GM23338 (cell line): ENCODE results near the gene PANK4. TPM values are rescaled to one million over a fixed set of nuclear protein-coding genes. Genes with fewer than 3 reads are reported as not detected.
"Not testable (repeated sequence)": the region's sequence is repeated elsewhere in the genome, so short reads cannot be mapped to it uniquely, and the experiment has no call there.

ENCODE experiments used
- ATAC-seq: fragments of 200-7000 bp; cut with Tn5 transposase; 3 replicates; pipeline ENCODE4 v1.9.1; 2020
- DNase-seq: peaks from one replicate; pipeline ENCODE4 v3.0.0-alpha.2; 2015; ENCODE audit warnings: low spot score
- H2AFZ ChIP-seq: fragments of 200-600 bp; sonication (generic); 2 replicates; pipeline ENCODE4 v1.8.0; 2016; ENCODE audit warnings: antibody characterized with exemption, mild to moderate bottlenecking, moderate library complexity
- H3F3A ChIP-seq: fragments of 200-600 bp; sonication (generic); replicated peaks from 2 replicates; pipeline ENCODE4 v1.8.0; 2017; ENCODE audit warnings: antibody characterized with exemption, mixed run types, low read depth
- H3K27ac ChIP-seq: fragments of 200-600 bp; sonication (generic); 2 replicates; pipeline ENCODE4 v1.6.1; 2016; ENCODE audit warnings: low read depth
- H3K27me3 ChIP-seq: fragments of 200-600 bp; sonication (generic); 2 replicates; pipeline ENCODE4 v1.8.0; 2016; ENCODE audit warnings: mild to moderate bottlenecking, mixed run types, moderate library complexity; ENCODE audit not compliant: insufficient read depth
- H3K36me3 ChIP-seq: fragments of 200-600 bp; sonication (generic); 2 replicates; pipeline ENCODE4 v1.8.0; 2016; ENCODE audit warnings: mild to moderate bottlenecking; ENCODE audit not compliant: insufficient read depth
- H3K4me1 ChIP-seq: fragments of 200-600 bp; sonication (generic); 2 replicates; pipeline ENCODE4 v1.8.0; 2016; ENCODE audit warnings: mild to moderate bottlenecking, moderate library complexity; ENCODE audit not compliant: insufficient read depth
- H3K4me2 ChIP-seq: fragments of 200-600 bp; sonication (generic); 2 replicates; pipeline ENCODE4 v1.7.1; 2017; ENCODE audit warnings: mixed run types
- H3K4me3 ChIP-seq: fragments of 200-600 bp; sonication (generic); 2 replicates; pipeline ENCODE4 v1.6.1; 2016; ENCODE audit warnings: mixed run types
- H3K79me2 ChIP-seq: fragments of 200-600 bp; sonication (generic); replicated peaks from 2 replicates; pipeline ENCODE4 v1.8.0; 2017; ENCODE audit warnings: mild to moderate bottlenecking; ENCODE audit not compliant: insufficient read depth
- H3K9me2 ChIP-seq: fragments of 200-600 bp; sonication (generic); 2 replicates; pipeline ENCODE4 v1.8.0; 2017; ENCODE audit not compliant: insufficient read depth
- H4K20me1 ChIP-seq: fragments of 200-600 bp; sonication (generic); replicated peaks from 2 replicates; pipeline ENCODE4 v1.8.0; 2017; ENCODE audit warnings: mild to moderate bottlenecking; ENCODE audit not compliant: insufficient read depth
- H3K27ac Mint-ChIP-seq: 2 replicates; pipeline ENCODE4 v1.8.0; 2020; ENCODE audit warnings: inconsistent platforms, mild to moderate bottlenecking, moderate library complexity, mixed read lengths
- H3K27me3 Mint-ChIP-seq: 3 replicates; pipeline ENCODE4 v1.8.0; 2022; ENCODE audit warnings: low read depth, mild to moderate bottlenecking, moderate library complexity, mixed read lengths, inconsistent platforms; ENCODE audit not compliant: insufficient read depth, poor library complexity
- H3K36me3 Mint-ChIP-seq: 3 replicates; pipeline ENCODE4 v1.8.0; 2021; ENCODE audit warnings: low read depth, mild to moderate bottlenecking, inconsistent platforms, moderate library complexity, mixed read lengths
- H3K4me1 Mint-ChIP-seq: 3 replicates; pipeline ENCODE4 v1.8.0; 2020; ENCODE audit warnings: mild to moderate bottlenecking, inconsistent platforms, mixed read lengths
- H3K4me3 Mint-ChIP-seq: 3 replicates; pipeline ENCODE4 v1.8.0; 2021; ENCODE audit warnings: moderate library complexity, mild to moderate bottlenecking, inconsistent platforms, mixed read lengths
- H3K9me3 Mint-ChIP-seq: 3 replicates; pipeline ENCODE4 v1.8.0; 2020; ENCODE audit warnings: moderate library complexity, mild to moderate bottlenecking, inconsistent platforms, mixed read lengths
- CREB1 ChIP-seq: fragments of 250-450 bp; sonication (Bioruptor Pico); IDR thresholded peaks from 2 replicates; pipeline ENCODE4 v1.5.0; 2020; ENCODE audit warnings: low read depth, mild to moderate bottlenecking, moderate library complexity
- JUNB ChIP-seq: IDR thresholded peaks from one replicate; pipeline ENCODE4 v1.6.1; 2016; ENCODE audit warnings: antibody characterized with exemption; ENCODE audit not compliant: unreplicated experiment
- POLR2AphosphoS5 ChIP-seq: IDR thresholded peaks from 2 replicates; pipeline ENCODE4 v1.6.1; 2016; ENCODE audit warnings: antibody characterized with exemption, low read depth
- ZNF331 ChIP-seq: fragments of 250-450 bp; sonication (Bioruptor Pico); IDR thresholded peaks from 2 replicates; pipeline ENCODE4 v1.5.0; 2020; ENCODE audit warnings: low read depth, mild to moderate bottlenecking, moderate library complexity
- polyA plus RNA-seq: library from polyadenylated mRNA; unstranded; fragments of >200 nt; fragmentation: Nextera tagmentation; extraction: Ambion mirVana; gene quantifications from 2 replicates; pipeline ENCODE4 v1.2.1, GENCODE V29; 2016
- total RNA-seq: library from RNA; depleted of rRNA; stranded (reverse); fragments of >200 nt; shearing (Covaris generic); gene quantifications from 2 replicates; pipeline ENCODE4 v1.2.3, GENCODE V29; 2014
- TF ChIP-seq, protein P1 (sequence below): fragments of 250-450 bp; sonication (Bioruptor Pico); IDR thresholded peaks from 2 replicates; pipeline ENCODE4 v1.5.0; 2020; ENCODE audit warnings: mild to moderate bottlenecking, moderate library complexity

Gene PANK4
- total and polyA plus RNA-seq, 2 experiments from 2014 or later = 25.8 to 43.7 TPM

DNA sequence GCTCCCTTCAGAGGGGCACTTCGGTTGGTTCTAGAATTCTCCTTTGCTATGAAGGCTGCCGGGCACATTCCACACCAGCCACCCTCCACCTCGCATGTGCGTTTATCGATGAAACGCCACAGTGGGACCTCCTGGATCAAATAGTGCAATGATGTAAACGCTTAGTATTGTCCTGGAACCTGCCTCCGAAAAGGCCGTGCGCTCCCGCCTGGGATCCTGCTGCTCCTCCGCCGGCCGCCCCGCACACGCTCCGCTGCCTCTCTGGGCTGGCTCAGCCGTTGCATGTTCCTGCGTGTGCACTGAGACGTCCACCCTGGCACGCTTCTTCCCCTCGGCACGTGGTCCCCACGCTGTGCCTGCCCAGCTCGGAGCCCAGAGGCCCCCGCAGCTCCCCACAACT is 25.8 kb upstream of the PANK4 start:
- no peaks in the 10 kb centered on the region for H3K79me2 ChIP-seq
- no peak overlapping the region for H3K4me3 ChIP-seq
- H3K4me2 ChIP-seq = no peak overlapping the region
- TF ChIP-seq ZNF331 (CRISPR knock-in tag) (no peak), JUNB (no peak), POLR2AphosphoS5 (no peak), CREB1 (CRISPR knock-in tag) (no peak)
- TF ChIP-seq, protein P1, sequence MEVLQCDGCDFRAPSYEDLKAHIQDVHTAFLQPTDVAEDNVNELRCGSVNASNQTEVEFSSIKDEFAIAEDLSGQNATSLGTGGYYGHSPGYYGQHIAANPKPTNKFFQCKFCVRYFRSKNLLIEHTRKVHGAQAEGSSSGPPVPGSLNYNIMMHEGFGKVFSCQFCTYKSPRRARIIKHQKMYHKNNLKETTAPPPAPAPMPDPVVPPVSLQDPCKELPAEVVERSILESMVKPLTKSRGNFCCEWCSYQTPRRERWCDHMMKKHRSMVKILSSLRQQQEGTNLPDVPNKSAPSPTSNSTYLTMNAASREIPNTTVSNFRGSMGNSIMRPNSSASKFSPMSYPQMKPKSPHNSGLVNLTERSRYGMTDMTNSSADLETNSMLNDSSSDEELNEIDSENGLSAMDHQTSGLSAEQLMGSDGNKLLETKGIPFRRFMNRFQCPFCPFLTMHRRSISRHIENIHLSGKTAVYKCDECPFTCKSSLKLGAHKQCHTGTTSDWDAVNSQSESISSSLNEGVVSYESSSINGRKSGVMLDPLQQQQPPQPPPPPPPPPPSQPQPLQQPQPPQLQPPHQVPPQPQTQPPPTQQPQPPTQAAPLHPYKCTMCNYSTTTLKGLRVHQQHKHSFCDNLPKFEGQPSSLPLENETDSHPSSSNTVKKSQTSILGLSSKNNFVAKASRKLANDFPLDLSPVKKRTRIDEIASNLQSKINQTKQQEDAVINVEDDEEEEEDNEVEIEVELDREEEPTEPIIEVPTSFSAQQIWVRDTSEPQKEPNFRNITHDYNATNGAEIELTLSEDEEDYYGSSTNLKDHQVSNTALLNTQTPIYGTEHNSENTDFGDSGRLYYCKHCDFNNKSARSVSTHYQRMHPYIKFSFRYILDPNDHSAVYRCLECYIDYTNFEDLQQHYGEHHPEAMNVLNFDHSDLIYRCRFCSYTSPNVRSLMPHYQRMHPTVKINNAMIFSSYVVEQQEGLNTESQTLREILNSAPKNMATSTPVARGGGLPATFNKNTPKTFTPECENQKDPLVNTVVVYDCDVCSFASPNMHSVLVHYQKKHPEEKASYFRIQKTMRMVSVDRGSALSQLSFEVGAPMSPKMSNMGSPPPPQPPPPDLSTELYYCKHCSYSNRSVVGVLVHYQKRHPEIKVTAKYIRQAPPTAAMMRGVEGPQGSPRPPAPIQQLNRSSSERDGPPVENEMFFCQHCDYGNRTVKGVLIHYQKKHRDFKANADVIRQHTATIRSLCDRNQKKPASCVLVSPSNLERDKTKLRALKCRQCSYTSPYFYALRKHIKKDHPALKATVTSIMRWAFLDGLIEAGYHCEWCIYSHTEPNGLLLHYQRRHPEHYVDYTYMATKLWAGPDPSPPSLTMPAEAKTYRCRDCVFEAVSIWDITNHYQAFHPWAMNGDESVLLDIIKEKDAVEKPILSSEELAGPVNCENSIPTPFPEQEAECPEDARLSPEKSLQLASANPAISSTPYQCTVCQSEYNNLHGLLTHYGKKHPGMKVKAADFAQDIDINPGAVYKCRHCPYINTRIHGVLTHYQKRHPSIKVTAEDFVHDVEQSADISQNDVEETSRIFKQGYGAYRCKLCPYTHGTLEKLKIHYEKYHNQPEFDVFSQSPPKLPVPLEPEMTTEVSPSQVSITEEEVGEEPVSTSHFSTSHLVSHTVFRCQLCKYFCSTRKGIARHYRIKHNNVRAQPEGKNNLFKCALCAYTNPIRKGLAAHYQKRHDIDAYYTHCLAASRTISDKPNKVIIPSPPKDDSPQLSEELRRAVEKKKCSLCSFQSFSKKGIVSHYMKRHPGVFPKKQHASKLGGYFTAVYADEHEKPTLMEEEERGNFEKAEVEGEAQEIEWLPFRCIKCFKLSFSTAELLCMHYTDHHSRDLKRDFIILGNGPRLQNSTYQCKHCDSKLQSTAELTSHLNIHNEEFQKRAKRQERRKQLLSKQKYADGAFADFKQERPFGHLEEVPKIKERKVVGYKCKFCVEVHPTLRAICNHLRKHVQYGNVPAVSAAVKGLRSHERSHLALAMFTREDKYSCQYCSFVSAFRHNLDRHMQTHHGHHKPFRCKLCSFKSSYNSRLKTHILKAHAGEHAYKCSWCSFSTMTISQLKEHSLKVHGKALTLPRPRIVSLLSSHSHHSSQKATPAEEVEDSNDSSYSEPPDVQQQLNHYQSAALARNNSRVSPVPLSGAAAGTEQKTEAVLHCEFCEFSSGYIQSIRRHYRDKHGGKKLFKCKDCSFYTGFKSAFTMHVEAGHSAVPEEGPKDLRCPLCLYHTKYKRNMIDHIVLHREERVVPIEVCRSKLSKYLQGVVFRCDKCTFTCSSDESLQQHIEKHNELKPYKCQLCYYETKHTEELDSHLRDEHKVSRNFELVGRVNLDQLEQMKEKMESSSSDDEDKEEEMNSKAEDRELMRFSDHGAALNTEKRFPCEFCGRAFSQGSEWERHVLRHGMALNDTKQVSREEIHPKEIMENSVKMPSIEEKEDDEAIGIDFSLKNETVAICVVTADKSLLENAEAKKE (CRISPR knock-in tag) = no peak
- H3K27me3 ChIP-seq = no peaks in the 10 kb centered on the region
- H3K4me1 Mint-ChIP-seq = peaks cover 8% of the 10 kb centered on the region; the same call in 2 of the 3 replicates
- DNase-seq = no peak
- H2AFZ ChIP-seq = no peak overlapping the region
- peaks cover 4% of the 10 kb centered on the region; the same call in 1 of the 2 replicates for H3F3A ChIP-seq
- no peak overlapping the region for H3K27ac ChIP-seq
- peaks cover 7% of the 10 kb centered on the region; the same call in 1 of the 2 replicates for H3K4me1 ChIP-seq
- H3K36me3 ChIP-seq = no peaks in the 10 kb centered on the region
- no peaks in the 10 kb centered on the region for H3K9me2 ChIP-seq
- ATAC-seq = no peak
- H3K36me3 Mint-ChIP-seq = no peaks in the 10 kb centered on the region
- H4K20me1 ChIP-seq = no peaks in the 10 kb centered on the region
- H3K27me3 Mint-ChIP-seq = peaks cover 2% of the 10 kb centered on the region
- H3K27ac Mint-ChIP-seq = no peak overlapping the region
- no peak overlapping the region for H3K4me3 Mint-ChIP-seq
- H3K9me3 Mint-ChIP-seq = no peaks in the 10 kb centered on the region

DNA sequence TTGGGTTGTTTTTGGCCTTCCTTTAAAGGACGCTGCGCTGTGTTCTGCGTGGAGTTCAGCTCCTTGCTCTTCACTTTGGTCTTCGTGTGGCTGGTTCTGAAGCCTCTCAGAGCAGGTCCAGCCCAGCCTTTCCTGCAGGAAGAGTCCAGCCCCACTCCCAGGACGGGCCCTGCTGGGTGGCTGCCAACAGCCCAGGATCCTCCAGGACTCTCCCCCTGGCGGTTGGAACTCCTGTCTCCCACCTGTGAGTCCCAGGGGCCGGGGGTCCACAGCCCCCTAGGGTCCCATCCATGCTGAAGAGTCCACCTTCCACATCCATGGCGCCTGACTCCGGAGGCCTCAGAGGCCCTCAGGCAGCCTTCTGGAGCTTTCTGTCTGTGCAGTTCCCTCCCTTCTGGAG is 25.1 kb upstream of the PANK4 start:
- H3K9me3 Mint-ChIP-seq, H3F3A ChIP-seq, H3K4me3 ChIP-seq, H3K79me2 ChIP-seq, ATAC-seq, H3K4me3 Mint-ChIP-seq, H3K27ac ChIP-seq, H3K9me2 ChIP-seq, H3K4me1 ChIP-seq, H2AFZ ChIP-seq, H3K36me3 ChIP-seq, H3K27me3 ChIP-seq, H3K27me3 Mint-ChIP-seq, H3K27ac Mint-ChIP-seq, DNase-seq, H3K36me3 Mint-ChIP-seq, H4K20me1 ChIP-seq, H3K4me1 Mint-ChIP-seq, H3K4me2 ChIP-seq: not testable (repeated sequence)

DNA sequence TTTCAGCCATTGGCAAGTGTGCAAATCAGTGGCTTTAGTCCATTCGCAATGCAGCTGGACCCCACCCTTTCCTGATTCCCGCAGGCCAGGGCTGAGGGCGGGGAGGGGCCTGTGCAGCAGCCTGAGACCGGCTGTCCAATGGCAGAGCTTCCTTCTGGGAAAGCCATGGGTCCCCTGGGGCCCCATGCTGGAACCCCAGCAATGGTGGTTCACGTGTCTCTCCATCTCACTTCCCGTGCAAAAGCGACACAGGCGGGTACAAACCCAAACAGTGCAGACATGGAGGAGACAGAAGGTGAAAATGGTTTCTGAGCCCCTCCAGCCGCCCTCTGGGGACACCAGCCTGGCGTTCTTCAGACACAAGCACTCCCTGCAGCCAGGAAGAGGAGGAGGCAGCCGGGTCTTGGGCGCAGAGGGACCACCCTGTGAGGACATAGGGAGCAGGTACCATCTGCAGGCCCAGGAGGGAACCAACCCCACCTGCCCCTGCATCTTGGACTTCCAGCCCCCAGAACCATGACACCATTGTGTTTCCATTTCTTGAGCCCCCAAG is 24.0 kb upstream of the PANK4 start:
- H3K9me3 Mint-ChIP-seq, H3K9me2 ChIP-seq, H3K4me1 Mint-ChIP-seq, H3K27me3 Mint-ChIP-seq, H3K27ac Mint-ChIP-seq, H3K4me3 ChIP-seq, H3K27me3 ChIP-seq, H2AFZ ChIP-seq, H3K27ac ChIP-seq, H3K36me3 Mint-ChIP-seq, H3K4me3 Mint-ChIP-seq, ATAC-seq, DNase-seq, H4K20me1 ChIP-seq, H3F3A ChIP-seq, H3K4me2 ChIP-seq, H3K79me2 ChIP-seq, H3K4me1 ChIP-seq, H3K36me3 ChIP-seq: not testable (repeated sequence)

DNA sequence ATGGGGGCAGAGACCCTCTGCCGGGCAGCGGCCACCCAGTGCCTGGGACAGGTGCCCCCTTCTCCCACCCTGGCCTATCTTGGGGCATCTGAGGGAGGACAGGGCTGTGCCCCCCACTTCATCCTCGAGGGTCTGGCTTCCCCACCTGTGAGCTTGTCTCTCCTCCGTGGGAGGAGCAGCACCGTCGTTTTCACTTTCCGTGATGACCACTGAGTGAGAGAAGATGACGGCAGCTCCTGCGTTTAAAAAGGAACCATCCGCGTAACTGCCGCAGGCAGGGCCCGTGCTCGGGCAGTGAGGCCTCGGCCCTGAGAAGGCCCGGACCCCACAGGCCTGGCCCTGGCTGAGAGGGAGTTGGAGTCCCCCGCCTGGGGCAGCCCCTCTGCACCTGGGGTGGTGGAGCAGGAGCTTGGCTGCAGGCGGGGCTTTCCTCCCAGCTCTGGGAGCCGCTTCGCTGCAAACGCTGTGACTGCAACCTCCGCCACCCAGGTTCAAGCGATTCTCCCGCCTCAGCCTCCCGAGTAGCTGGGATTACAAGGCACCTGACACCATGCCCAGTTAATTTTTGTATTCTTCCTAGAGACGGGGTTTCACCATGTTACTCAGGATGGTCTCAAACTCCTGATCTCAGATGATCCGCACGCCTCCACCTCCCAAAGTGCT is 23.1 kb upstream of the PANK4 start:
- H3K36me3 ChIP-seq, H3K27ac Mint-ChIP-seq, DNase-seq, H3K4me3 ChIP-seq, H3K4me2 ChIP-seq, H3K79me2 ChIP-seq, H3K4me1 Mint-ChIP-seq, ATAC-seq, H3K9me2 ChIP-seq, H3K4me1 ChIP-seq, H3K27me3 ChIP-seq, H3K9me3 Mint-ChIP-seq, H3K36me3 Mint-ChIP-seq, H3K4me3 Mint-ChIP-seq, H3F3A ChIP-seq, H2AFZ ChIP-seq, H4K20me1 ChIP-seq, H3K27ac ChIP-seq: not testable (repeated sequence)
- peaks cover 11% of the 10 kb centered on the region for H3K27me3 Mint-ChIP-seq
